Activated T-cell treated with anti-CD3 and anti-CD28 coated beads, Interleukin-2, amount 50 U/mL, for 72 hours (primary cell): ENCODE measurements around the gene MACIR. TPM values are rescaled to one million over a fixed set of nuclear protein-coding genes. Genes with fewer than 3 reads are reported as not detected.
"Not testable (repeated sequence)": the region's sequence is repeated elsewhere in the genome, so short reads cannot be mapped to it uniquely, and the experiment has no call there.

Experiments
- ATAC-seq, 2 donors: fragments of 150-1000 bp; cut with Tn5 transposase; replicated peaks in 1 of 2; 2 replicates each; pipeline ENCODE4 v1.10.0; 2021; ENCODE audit warnings: moderate library complexity in 2 of 2, mild to moderate bottlenecking in 1 of 2
- DNase-seq, 2 donors: peaks; one replicate each; pipeline ENCODE4 v3.0.0; 2021 to 2022; ENCODE audit warnings: mixed read lengths in 1 of 2
- H3K27ac Mint-ChIP-seq: one replicate; pipeline ENCODE4 v1.8.0; 2022; ENCODE audit warnings: mild to moderate bottlenecking, moderate library complexity, mixed read lengths
- H3K27me3 Mint-ChIP-seq: one replicate; pipeline ENCODE4 v1.8.0; 2022; ENCODE audit warnings: low read depth, mixed read lengths
- H3K36me3 Mint-ChIP-seq, 2 donors: one replicate each; pipeline ENCODE4 v1.8.0; 2022; ENCODE audit warnings: mixed read lengths in 2 of 2, mild to moderate bottlenecking in 1 of 2; ENCODE audit not compliant: insufficient read depth in 2 of 2
- H3K4me1 Mint-ChIP-seq: one replicate; pipeline ENCODE4 v1.8.0; 2022; ENCODE audit warnings: low read depth, mixed read lengths
- H3K4me3 Mint-ChIP-seq, 2 donors: one replicate each; pipeline ENCODE4 v1.8.0; 2022; ENCODE audit warnings: mild to moderate bottlenecking in 2 of 2, mixed read lengths in 2 of 2, moderate library complexity in 2 of 2
- H3K9me3 Mint-ChIP-seq, 2 donors: one replicate each; pipeline ENCODE4 v1.8.0; 2022; ENCODE audit warnings: mixed read lengths in 2 of 2
- total RNA-seq, 2 donors: library from RNA; stranded (reverse); gene quantifications; one replicate each; pipeline ENCODE4 v1.2.3, GENCODE V29; 2022

The MACIR gene
- total RNA-seq: 1 to 10 TPM; 6.0 to 6.4 TPM

- peak; percentile 90 to 95 for DNase-seq
- H3K4me3 Mint-ChIP-seq: peak within 1 kb of the TSS; percentile 80 to 87
- peak; percentile 92 to 93 for ATAC-seq
- peaks cover 29% of the 10 kb centered on the region for H3K4me1 Mint-ChIP-seq
- peaks cover 10% of the 10 kb centered on the region for H3K27me3 Mint-ChIP-seq
- H3K9me3 Mint-ChIP-seq: no peaks in the 10 kb centered on the region
- H3K27ac Mint-ChIP-seq: peak within 1 kb of the TSS; percentile 60
- H3K36me3 Mint-ChIP-seq: no peaks in the 10 kb centered on the region
Observed at GRCh38 chr5:103258368-103258956, at the start of gene MACIR. Gene MACIR, plus strand, starts transcription at chr5:103258763. Its CDS starts 17,157 bp downstream, at chr5:103275920.

GRCh38 chr5:103209065-103209464 lies 49.5 kb upstream of the MACIR start:
- H3K36me3 Mint-ChIP-seq: peaks cover 4 to 11% of the 10 kb centered on the region in 2 donors
- H3K4me3 Mint-ChIP-seq: no peak overlapping the region
- peaks cover 24% of the 10 kb centered on the region for H3K4me1 Mint-ChIP-seq
- DNase-seq (no peak), ATAC-seq (no peak)
- no peaks in the 10 kb centered on the region for H3K9me3 Mint-ChIP-seq
- no peak overlapping the region for H3K27ac Mint-ChIP-seq
- no peaks in the 10 kb centered on the region for H3K27me3 Mint-ChIP-seq

- H3K9me3 Mint-ChIP-seq: no peaks in the 10 kb centered on the region
- H3K36me3 Mint-ChIP-seq: peaks cover under 1 to 1% of the 10 kb centered on the region in 2 donors
- H3K4me1 Mint-ChIP-seq: peaks cover 24% of the 10 kb centered on the region
- H3K27me3 Mint-ChIP-seq: no peaks in the 10 kb centered on the region
- H3K4me3 Mint-ChIP-seq: no peak overlapping the region
- no peak overlapping the region for H3K27ac Mint-ChIP-seq
- DNase-seq: no peak
- ATAC-seq: peak in 1 of 2 donors; percentile 57
Observed at GRCh38 chr5:103210952-103211351, 47.6 kb upstream of the MACIR start.

GRCh38 chr5:103211576-103212561 lies 46.7 kb upstream of the MACIR start:
- Mint-ChIP-seq H3K27ac (peak overlapping the region; percentile 26), H3K4me3 (peak overlapping the region; percentile 13 to 39), H3K9me3 (no peaks in the 10 kb centered on the region), H3K27me3 (no peaks in the 10 kb centered on the region), H3K4me1 (peaks cover 28% of the 10 kb centered on the region), H3K36me3 (peaks cover 0 to 1% of the 10 kb centered on the region in 2 donors)
- no peak for DNase-seq
- ATAC-seq: peak in 1 of 2 donors; percentile 51

- no peak for DNase-seq
- H3K4me3 Mint-ChIP-seq: no peak overlapping the region
Observed at GRCh38 chr5:103216137-103216536, 42.4 kb upstream of the MACIR start.

GRCh38 chr5:103216697-103217096 lies 41.9 kb upstream of the MACIR start:
- no peak overlapping the region for H3K4me3 Mint-ChIP-seq
- H3K27me3 Mint-ChIP-seq: no peaks in the 10 kb centered on the region
- peaks cover 11% of the 10 kb centered on the region for H3K4me1 Mint-ChIP-seq
- no peaks in the 10 kb centered on the region for H3K9me3 Mint-ChIP-seq
- H3K36me3 Mint-ChIP-seq: peaks cover 2 to 4% of the 10 kb centered on the region in 2 donors
- no peak overlapping the region for H3K27ac Mint-ChIP-seq
- no peak for ATAC-seq
- DNase-seq: no peak

More at GRCh38 chr5:103216137-103216536, 42.4 kb upstream of the MACIR start:
- Mint-ChIP-seq H3K9me3 (no peaks in the 10 kb centered on the region), H3K36me3 (peaks cover 2 to 4% of the 10 kb centered on the region in 2 donors), H3K27ac (no peak overlapping the region), H3K27me3 (no peaks in the 10 kb centered on the region), H3K4me1 (peaks cover 16% of the 10 kb centered on the region)
- no peak for ATAC-seq

GRCh38 chr5:103217101-103217500 lies 41.5 kb upstream of the MACIR start:
- Mint-ChIP-seq H3K9me3 (no peaks in the 10 kb centered on the region), H3K27me3 (no peaks in the 10 kb centered on the region), H3K4me3 (no peak overlapping the region), H3K4me1 (peaks cover 7% of the 10 kb centered on the region), H3K27ac (no peak overlapping the region), H3K36me3 (peaks cover 2 to 4% of the 10 kb centered on the region in 2 donors)
- no peak for ATAC-seq
- DNase-seq: no peak

- no peak overlapping the region for H3K27ac Mint-ChIP-seq
- no peaks in the 10 kb centered on the region for H3K9me3 Mint-ChIP-seq
- no peak overlapping the region for H3K4me3 Mint-ChIP-seq
- peaks cover 2% of the 10 kb centered on the region in 2 donors for H3K36me3 Mint-ChIP-seq
- ATAC-seq: no peak
- no peaks in the 10 kb centered on the region for H3K27me3 Mint-ChIP-seq
- peaks cover 4% of the 10 kb centered on the region for H3K4me1 Mint-ChIP-seq
- DNase-seq: no peak
Observed at GRCh38 chr5:103218164-103218563, 40.4 kb upstream of the MACIR start.

- not testable (repeated sequence) for H3K4me3 Mint-ChIP-seq, ATAC-seq, H3K36me3 Mint-ChIP-seq
Observed at GRCh38 chr5:103219074-103219473, 39.5 kb upstream of the MACIR start.

GRCh38 chr5:103223031-103223955 lies 35.3 kb upstream of the MACIR start:
- no peak for ATAC-seq
- H3K27me3 Mint-ChIP-seq: peaks cover 20% of the 10 kb centered on the region
- H3K36me3 Mint-ChIP-seq: peaks cover 2% of the 10 kb centered on the region in 2 donors
- no peak for DNase-seq
- no peaks in the 10 kb centered on the region for H3K4me1 Mint-ChIP-seq
- no peaks in the 10 kb centered on the region for H3K9me3 Mint-ChIP-seq
- H3K27ac Mint-ChIP-seq: no peak overlapping the region
- no peak overlapping the region for H3K4me3 Mint-ChIP-seq

More at GRCh38 chr5:103219074-103219473, 39.5 kb upstream of the MACIR start:
- H3K27me3 Mint-ChIP-seq, H3K9me3 Mint-ChIP-seq, H3K4me1 Mint-ChIP-seq, H3K27ac Mint-ChIP-seq, DNase-seq: not testable (repeated sequence)

GRCh38 chr5:103224118-103224893 lies 34.3 kb upstream of the MACIR start:
- peaks cover 0 to 2% of the 10 kb centered on the region in 2 donors for H3K36me3 Mint-ChIP-seq
- ATAC-seq (peak; percentile 80 to 86), DNase-seq (peak; percentile 40 to 43)
- no peak overlapping the region for H3K4me3 Mint-ChIP-seq
- H3K4me1 Mint-ChIP-seq: no peaks in the 10 kb centered on the region
- H3K9me3 Mint-ChIP-seq: peaks cover 0 to 2% of the 10 kb centered on the region in 2 donors
- peaks cover 30% of the 10 kb centered on the region for H3K27me3 Mint-ChIP-seq
- H3K27ac Mint-ChIP-seq: no peak overlapping the region

GRCh38 chr5:103224894-103225246 lies 33.7 kb upstream of the MACIR start:
- Mint-ChIP-seq H3K9me3 (peaks cover 0 to 2% of the 10 kb centered on the region in 2 donors), H3K27ac (no peak overlapping the region), H3K27me3 (peaks cover 30% of the 10 kb centered on the region), H3K36me3 (no peaks in the 10 kb centered on the region), H3K4me3 (no peak overlapping the region), H3K4me1 (no peaks in the 10 kb centered on the region)
- DNase-seq: no peak
- ATAC-seq: no peak
